GM19099 (cell line): Measurements from ENCODE around the gene HS3ST2.

Experiments
- POLR2A ChIP-seq: IDR thresholded peaks from 3 replicates; pipeline ENCODE4 v1.6.1; 2011; ENCODE audit warnings: low read depth; ENCODE audit not compliant: insufficient read length; ENCODE audit errors: extremely low read depth

HS3ST2 gene

DNA sequence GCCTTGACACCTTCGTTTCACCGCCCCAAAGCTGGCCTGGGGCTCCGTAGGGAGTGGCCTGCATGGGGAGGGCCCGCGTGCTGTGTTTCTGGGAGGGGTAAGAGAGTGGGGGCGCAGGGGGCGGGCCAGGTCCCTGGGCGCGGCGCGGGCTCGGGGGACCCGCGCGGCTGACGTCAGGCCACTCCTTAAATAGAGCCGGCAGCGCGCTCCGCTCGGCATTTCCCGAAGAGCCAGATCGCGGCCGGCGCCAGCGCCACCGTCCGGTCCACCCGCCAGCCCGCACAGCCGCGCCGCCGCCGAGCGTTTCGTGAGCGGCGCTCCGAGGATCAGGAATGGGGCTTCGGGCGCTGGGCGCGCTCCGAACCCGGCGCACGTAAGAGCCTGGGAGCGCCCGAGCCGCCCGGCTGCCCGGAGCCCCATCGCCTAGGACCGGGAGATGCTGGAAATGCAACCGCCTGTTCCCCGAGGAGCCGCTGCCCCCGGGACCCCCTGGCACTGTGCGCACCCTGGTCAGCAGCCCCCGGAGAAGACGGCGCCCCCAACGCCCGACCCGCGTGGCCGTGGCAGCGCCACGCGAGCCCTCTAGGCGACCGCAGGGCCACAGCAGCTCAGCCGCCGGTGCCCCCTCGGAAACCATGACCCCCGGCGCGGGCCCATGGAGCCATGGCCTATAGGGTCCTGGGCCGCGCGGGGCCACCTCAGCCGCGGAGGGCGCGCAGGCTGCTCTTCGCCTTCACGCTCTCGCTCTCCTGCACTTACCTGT, at the start of gene HS3ST2:
HS3ST2 (plus strand) TSS at position 215 of the 763 bp plus-strand sequence; CDS start at position 664, 449 bp downstream.
- no peak for TF ChIP-seq POLR2A

DNA sequence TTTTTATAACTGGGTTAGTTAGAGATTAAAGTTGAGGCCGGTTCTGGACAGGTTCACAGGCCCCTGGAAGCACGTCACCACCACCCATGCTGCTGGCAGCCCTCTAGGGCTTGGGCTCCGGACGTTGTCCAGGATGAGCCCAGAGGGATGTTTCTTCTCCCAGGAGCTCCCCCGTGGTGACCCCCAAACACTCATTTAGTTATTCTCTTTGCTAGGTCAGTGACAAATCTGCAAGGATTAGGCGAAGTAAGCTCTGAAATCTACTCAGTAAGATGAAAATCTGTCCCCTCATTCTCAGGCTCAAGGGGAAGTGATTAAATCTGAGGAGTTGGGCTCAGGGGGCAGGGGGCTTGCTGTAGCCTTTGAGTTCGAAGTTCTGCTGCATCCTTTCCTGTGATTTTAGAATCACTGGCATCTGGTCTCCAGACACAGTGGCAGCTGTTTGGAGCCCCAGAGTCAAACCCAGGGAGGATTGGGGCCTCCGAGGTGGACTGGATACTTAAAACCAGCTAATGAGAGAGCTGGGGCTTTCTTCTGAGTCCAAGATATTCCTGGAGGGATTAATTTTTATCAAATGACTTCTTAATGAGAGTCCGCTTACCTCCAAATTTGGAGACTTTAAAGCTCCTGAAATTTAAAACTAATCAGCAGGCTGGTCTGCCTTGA, 49.2 kb upstream of the HS3ST2 start:
- TF ChIP-seq POLR2A = no peak

DNA sequence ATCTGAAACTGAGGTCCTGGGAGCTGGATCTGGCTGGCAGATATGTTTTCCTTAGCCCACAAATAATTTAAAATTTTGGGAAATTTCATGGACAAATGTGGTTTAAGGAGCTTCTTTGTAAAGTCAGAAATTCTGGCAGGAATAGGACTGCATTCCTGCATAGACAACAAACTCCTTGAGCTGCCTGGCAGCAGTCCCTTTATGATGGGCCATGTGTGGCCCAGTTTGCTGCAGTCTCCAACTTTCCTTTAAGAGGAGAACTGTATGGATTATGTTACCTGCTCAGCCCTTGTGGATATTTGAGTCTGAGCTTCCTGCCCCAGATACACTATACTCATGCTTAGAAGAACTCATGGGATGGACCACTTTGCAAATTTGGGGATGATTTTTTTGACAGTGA, 48.5 kb upstream of the HS3ST2 start:
- no peak for TF ChIP-seq POLR2A

DNA sequence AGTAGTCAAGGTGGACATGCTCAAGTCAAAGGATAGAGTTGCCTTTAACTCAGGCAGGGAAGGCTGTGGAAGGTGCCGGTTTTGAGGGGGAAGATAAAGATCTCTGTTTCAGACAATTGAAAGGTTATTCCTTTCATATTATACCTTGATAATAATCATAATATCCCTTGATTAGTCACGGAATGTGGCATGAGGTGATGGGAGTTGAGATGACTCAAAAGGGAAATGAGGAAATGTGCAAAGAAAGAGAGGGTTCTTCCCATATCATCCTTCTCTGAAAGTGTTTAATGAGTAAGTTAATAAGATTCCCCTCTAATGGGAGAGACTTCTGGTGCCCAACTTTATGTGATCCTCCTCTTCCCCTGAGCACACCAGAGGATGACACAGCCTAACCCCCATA, 43.1 kb upstream of the HS3ST2 start:
- no peak for TF ChIP-seq POLR2A

DNA sequence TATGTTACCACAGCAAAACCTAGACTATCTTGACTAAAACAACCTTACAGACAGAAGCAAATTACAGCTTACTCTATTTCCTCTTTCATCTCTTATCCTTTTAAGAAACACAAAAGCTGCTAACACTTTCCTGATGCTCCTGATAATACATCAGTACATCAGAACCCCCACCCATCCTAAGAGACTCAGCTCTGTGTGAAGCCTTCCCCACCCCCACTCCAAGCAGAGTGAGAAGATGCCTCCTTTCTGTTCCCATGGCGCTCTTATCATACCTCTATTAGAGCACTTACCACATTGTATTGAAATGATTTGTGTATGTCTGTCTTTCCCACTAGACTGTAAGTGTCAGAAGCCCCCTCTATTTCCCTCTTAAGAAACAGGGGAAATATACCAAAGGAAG, 42.4 kb upstream of the HS3ST2 start:
- no peak for TF ChIP-seq POLR2A

DNA sequence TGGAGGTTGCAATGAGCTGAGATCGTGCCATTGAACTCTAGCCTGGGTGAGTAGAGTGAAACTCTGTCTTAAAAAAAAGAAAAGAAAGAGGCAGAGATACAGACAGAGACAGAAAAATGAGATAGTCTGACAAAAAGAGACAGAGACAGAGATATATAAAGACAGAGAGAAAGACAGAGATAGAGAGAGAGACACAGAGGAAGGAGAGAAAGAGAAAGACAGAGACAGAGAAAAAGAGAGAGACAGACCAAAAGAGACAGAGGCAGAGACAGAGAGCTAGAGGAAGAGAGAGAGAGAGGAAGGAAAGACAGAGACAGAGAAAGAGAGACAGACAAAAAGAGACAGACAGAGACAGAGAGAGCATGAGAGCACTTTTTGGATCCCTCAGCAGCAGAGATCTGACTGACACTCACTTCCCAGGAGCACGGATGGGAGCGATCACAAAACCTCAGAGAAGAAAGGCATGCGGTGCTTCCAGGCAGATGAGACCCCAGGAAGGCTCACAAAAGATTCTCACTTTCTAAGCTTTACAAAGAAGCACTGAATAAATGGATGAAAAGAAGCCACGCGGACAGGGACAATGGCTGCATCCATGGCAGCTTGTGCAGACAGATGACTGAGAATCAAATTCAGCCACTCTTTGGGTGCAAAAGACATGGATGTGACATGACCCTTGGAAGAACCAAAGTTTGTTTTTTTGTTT, 38.6 kb upstream of the HS3ST2 start:
- TF ChIP-seq POLR2A = no peak

DNA sequence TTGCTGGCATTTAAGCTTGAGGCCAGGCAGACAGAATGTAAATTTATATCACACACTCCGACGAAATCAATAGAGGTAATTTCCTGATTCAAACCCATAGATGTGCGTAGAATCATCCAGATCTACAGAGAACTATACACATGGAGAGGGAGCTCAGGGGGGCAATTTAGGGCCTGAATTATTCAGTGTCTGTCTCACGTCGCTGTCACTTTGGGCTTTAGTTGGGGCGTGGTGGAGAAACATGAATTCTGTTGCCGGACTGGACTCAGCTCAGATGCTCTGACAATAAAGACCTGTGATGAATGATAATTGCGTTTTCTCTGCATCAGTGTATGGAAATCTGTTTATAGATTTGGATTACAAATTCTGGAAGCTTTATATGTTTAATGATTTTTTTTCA, 32.5 kb upstream of the HS3ST2 start:
- no peak for TF ChIP-seq POLR2A

DNA sequence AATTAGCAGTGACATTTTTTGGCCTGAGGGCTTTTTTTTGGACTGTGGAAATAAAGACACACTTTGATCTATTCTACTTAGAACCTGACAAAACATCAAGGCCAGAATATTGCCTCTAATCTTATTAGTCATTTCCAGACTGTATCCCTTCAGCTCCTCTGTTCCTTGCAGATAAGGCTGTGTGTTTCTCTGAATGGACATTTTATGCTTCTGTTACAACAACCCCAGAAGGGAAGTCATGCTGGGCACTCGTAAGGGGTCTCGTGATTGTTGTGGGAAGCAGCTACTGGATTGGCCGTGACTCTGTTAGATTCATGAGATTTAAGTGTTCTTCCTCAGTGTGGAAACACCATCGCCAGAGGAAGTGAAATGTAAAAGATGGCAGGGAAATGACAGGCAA, 31.6 kb upstream of the HS3ST2 start:
- no peak for TF ChIP-seq POLR2A

DNA sequence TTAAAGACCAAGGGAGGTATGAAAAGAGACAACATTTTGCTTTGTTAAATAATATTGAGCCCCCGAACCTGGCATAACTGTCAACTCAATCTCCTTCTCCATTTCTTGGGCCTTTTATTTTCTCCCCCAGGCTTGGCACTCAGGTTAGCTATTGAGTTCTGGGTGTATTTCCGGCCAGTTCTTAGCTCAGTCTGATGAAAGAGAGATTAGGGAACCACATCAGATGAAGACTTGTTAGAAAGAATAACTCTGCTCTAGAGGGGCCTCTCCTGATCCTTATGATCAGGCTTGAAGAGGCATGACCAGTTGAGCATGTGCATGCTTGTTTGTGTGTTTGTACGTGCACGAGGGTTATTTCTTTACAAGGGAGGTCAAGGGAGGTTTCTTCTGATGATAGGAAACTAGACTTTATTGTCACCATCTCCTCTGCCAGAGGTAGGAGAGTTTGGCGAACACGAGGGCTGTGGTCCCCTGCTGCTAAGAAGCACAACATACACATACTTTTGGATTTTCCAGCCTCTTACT, 29.2 kb upstream of the HS3ST2 start:
- TF ChIP-seq POLR2A = no peak

DNA sequence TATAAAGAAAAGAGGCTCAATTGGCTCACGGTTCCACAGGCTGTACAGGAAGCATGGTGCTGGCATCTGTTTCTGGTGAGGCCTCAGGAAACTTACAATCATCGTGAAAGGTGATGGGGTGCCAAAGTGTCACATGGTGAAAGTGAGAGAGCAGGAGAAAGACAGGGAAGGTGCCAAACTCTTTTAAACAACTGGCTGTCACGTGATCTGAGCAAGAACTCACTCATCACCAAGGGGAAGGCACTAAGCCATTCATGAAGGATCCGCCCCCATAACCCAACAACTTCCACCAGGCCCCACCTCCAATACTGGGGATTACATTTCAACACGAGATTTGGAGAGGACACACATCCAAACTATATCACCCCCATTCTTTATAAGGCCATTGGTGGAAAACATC, 28.4 kb upstream of the HS3ST2 start:
- TF ChIP-seq POLR2A = no peak

DNA sequence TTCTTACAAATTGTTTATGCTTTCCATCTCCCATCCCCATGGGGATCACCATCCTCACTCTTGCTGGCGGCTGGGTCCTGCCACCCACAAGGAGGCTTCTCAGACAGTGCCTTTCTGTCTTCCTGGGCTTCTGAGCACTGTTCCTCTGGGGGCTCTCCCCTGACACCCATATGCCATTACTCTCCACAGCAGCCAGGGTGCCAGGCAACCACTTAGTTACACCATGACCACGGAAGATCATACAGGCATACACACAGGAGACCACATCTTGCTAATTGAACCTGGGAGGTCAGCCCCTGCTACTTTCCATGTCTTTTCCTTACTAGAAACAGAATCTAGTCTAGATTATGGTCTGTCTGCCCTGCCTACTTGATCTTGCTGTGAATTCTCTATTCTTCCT, 27.7 kb upstream of the HS3ST2 start:
- TF ChIP-seq POLR2A = no peak

DNA sequence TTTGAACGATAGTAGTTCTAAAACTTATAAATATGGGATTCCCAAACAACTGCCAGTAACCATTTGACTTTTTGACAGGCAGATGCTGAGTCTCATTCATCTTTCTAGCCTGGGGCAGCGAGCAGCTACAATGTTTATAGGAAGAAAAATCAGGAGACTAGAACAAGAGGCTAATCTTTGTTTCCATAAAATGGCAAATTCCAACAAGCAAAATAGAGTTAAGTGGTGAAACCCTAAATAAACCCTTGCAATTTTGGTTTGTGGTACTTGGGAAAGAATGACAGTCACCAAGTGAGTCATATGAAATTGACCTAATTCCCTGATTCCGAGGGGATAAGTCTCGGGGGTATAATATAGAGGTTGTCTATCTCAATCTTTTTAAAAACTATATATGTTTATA, 27.3 kb upstream of the HS3ST2 start:
- no peak for TF ChIP-seq POLR2A

DNA sequence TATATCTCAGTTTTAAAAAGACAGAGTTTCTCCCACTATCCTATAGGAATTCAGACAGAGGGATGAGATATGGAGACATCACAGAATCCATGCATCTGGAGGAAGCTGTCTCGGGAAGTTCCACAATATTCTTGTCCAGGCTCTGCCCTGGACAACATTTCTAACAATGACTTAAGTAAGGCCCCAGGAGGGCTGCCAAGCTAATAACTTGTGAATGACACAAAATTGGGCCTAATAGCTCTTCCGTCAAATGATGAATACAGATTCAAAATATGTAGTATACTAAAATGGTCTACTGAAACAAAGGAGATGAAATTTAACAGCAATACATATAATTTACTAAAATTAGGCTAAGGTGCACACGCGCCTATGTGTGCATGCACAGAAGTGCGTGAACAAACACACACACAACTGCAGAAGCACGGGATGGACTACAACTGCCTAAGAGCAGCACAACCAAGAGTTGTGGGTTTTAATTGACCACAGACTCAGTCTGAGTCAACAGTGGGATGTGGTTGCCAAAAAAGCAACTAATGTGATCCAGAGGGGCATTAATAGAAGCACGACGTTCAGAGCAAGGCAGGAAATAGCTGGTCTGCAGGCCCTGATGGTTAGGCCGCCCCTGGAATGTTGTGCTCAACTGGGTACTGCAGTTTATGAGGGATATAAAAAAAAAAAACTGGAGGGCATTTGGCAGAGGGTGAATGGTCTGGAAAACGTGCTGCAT, 26.3 kb upstream of the HS3ST2 start:
- no peak for TF ChIP-seq POLR2A

DNA sequence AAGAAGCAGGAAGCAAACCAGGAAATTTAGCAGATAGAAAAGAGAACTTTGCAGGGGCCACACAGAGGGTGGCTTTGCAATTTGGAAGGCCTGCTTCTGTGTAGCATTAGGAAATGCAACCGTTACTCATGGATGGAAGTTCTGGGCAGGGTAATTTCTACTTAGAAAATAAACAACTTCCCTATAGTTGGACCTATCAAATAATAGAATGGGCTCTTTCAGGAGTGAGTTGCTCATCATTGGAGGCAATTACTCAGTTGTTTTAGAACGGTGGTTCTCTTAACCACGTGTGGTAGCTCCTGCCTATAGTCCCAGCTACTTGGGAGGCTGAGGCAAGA, 25.8 kb upstream of the HS3ST2 start:
- TF ChIP-seq POLR2A = no peak

DNA sequence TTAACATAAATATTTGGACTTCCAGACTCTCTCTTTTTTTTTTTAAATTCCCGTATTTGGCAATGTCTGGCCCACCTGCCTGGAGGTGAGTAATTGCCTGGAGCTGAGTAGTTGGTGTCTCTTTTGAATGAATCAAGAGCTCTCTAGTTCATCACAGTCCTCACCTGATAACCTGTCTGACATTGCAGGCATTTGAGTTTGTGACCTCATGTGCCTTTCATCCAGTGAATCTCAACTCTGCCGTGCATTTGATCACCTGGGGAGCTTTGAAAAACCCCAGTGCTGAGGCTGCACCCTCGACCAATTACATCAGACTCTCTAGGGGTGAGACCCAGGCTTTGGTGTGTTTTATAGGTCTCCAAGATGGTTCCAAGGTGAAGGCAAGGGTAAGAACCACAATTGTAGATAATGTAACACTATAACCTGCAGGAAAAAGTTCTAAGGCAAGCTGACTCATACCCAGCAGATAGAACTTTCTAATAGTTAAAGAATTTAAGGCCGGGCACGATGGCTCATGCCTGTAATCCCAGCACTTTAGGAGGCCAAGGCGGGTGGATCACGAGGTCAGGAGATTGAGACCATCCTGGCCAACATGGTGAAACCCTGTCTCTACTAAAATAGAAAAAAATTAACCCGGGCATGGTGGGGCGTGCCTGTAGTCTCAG, 24.5 kb upstream of the HS3ST2 start:
- no peak for TF ChIP-seq POLR2A

DNA sequence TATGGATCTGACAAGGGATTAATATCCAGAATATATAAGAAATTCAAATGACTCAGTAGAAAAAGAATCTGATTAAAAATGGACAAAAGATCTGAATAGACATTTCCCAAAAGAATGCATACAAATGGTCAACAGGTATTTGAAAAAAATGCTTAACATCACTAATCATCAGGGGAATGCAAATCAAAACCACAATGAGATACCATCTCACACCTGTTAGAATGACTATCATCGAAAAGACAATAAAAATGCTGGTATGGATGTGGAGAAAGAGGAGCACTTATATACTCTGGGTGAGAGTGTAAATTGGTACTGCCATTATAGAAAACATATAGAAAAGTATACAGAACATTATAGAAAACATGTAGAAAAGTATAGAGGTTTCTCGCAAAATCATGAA, 16.4 kb upstream of the HS3ST2 start:
- no peak for TF ChIP-seq POLR2A
